Measurements from ENCODE around the gene UBXN2A. TPM values are rescaled to one million over a fixed set of nuclear protein-coding genes. Genes with fewer than 3 reads are reported as not detected.

UBXN2A gene, protein sequence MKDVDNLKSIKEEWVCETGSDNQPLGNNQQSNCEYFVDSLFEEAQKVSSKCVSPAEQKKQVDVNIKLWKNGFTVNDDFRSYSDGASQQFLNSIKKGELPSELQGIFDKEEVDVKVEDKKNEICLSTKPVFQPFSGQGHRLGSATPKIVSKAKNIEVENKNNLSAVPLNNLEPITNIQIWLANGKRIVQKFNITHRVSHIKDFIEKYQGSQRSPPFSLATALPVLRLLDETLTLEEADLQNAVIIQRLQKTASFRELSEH
- total RNA-seq = 7.4 and 9.5 TPM in 2 replicates

DNA sequence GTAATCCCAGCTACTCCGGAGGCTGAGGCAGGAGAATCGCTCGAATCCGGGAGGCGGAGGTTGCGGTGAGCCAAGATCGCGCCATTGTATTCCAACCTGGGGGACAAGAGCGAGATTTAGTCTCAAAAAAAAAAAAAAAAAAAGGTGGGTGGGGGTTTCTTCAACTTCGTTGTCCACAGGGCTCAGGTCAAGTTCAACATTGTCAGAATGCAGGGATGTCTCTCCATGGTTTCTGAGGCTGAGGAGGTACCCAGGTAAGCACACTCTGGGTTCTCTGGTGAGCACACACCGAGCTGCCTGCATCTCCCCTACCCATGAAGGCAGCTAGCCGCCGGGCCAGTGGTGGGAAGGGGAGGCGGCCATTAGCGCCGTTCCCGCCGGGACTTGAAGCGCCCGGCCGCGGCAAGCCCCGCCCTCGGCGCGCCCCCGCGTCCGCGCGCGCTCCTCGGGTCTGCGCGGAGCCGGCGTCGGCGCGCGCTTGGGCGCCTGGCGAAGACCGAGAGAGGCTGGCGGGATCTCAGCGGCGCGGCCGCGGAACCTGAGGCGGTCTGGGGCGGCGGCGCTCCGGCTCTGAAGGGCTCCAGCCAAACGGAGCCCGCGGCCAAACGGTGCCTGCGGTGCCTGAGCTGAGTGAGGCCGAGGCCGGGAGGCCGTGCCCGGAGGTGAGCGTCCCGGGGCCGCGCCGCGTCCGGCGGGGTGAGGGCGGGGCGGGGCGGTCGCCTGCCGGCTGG is at the start of gene UBXN2A:
Gene UBXN2A, plus strand, starts transcription at position 477 of the 731 bp plus-strand sequence. CDS start 17,852 bp downstream, outside the sequence.
- peak; percentile 83 to 88 for DNase-seq (ENCODE audit: low read depth in 2 of 2)

DNA sequence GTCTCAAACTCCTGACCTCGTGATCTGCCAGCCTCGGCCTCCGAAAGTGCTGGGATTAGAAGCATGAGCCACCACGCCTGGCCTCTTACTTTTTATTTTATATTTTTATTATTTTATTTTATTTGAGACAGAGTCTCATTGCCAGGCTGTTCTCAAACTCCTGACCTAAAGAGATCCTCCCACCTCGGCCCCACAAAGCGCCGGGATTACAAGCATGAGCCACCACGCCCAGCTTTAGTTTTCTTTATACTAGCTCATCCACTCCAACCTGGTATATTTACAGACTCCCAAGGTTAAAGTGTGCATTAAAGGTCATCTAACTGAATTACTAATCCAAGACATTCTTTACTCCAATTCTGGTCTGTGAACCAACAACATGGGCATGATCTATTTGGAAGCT is 40.1 kb upstream of the UBXN2A start:
- no peak for DNase-seq (ENCODE audit: low read depth in 2 of 2)

DNA sequence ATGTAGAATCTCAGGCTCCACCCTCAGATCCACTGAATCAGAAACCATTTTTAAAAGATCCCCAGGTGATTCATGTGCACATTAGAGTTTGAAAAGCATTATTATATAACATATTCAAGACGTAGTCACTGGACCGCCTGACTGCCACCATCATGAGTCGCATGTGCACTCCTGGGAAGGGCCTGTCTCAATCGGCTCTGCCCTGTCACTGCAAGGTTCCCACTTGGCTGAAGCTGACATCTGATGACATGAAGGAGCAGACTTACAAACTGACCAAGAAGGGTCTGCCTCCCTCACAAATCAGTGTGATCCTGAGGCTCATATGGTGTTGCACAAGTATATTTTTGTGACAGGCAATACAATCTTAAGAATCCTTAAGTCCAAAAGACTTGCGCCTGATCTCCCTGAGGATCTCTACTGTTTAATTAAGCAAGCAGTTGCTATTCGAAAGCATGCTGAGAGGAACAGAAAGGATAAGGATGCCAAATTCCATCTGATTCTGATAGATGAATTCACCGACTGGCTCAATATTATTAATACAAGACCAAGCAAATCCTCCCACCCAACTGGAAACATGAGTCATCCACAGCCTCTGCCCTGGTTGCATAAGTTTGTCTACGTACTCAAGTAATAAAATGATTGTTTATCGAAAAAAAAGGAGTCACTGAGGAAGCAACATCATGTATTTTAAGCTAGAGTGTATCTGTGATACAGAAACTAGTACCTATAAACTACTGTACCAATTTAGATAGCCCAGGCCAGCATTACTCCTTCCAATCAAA is 39.5 kb upstream of the UBXN2A start:
- peak; percentile 68 to 85 for DNase-seq (ENCODE audit: low read depth in 2 of 2)

DNA sequence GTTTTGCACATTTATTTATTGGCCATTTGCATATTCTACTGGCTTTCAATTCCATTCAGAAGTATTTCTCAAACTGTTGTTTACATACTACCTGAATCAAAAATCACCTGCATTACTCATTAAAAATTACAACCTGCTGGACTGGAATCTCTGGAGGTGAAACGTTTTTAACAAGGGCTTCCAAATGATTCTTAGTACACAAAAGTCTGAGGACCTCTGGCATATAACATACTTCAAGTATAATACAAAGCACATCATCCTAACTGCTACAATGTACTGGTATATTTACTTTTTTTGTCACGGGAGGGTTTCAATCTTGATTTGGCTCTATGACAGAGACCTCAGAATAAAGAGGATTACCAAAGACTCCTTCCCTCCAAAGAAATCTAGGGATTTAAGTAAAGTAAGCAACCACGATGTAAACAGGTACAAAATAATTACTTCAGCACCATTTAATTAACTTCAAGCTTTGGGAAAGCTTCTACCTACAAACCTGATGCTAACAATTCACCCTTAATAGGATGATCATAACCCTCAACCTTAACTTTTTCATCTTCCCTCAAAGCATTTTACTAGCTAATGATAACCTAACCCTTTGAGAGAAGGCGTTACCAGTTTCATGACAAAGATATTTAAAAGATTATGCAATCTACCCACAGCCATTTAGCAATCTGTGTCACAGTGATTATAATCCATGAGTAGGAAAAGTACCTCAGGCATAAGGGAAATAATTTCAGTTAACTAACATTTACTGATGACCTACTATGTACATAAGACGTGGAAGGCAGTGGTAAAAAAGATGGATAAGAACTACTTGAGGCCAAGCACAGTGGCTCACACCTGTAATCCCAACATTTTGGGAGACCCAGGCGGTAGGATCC is 38.1 kb upstream of the UBXN2A start:
- no peak for DNase-seq (ENCODE audit: low read depth in 2 of 2)

DNA sequence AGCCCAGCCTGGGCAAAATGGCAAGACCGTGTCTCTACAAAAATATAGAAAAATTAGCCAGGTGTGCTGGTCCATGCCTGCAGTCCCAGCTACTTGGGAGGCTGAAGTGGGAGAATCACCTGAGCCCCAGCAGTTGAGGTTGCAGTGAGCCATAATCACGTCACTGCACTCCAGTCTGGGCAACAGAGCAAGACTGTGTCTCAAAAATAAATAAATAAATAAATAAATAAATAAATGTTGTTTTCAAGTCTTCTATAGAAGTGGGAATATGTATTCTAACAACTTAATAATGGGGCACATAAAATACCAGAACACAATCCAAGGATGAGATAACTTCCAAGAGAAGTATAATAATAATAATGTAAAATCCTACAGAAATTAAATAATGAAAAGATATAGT is 37.2 kb upstream of the UBXN2A start:
- DNase-seq (ENCODE audit: low read depth in 2 of 2) = no peak

DNA sequence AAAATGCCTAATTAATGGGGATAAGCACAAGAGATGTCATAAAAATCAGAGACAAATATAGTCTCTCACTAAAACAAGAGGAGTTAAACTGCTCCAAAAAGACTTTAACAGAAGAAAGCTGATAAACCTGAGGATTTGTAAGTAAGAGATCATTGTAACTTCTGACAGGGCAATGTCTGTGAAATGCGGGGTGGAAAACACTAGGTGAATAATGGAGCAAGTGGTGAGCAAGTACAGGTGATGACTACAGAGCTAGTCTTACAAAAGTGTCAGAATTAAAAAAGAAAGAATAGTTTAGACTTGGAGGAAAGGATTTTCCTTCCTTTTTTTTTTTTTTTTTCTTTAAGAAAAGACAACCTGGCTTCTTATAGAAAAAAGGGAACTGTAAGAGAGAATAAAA is 36.0 kb upstream of the UBXN2A start:
- no peak for DNase-seq (ENCODE audit: low read depth in 2 of 2)

DNA sequence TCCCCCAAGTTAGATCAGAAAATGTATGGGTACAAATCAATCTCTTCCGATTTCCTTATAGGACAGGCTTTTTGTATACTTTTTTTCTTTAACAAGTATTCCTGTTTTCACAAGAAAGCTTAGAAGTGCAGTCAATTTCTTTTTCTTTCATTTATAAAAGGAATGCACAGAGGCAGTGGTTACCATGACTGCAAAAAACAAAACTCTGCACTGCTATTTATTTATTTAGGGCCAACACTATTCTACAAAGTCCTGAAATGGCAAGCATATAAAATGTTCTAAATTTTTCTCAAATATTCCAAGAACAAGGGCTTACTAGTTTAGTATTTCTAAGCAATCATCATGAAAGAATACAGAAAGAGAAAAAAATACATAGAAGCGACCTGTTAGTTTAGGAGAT is 35.6 kb upstream of the UBXN2A start:
- DNase-seq (ENCODE audit: low read depth in 2 of 2) = peak; percentile 45 to 48

DNA sequence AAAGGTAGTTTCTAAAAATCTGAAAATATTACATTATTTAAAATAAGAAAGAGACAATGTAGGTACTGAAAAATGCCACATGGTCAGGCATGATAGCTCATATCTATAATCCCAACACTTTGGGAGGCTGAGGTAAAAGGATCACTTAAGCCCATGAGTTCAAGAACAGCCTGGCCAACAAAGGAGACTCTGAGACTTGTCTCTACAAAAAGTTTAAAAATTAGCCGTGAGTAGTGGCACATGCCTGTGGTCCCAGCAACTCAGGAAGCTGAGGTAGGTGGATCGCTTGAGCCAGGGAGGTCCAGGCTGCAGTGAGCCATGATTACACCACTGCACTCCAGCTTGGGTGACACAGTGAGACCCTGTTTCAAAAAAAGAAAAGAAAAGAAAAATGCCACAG is 35.1 kb upstream of the UBXN2A start:
- DNase-seq (ENCODE audit: low read depth in 2 of 2) = peak in 1 of 2 donors; percentile 20

DNA sequence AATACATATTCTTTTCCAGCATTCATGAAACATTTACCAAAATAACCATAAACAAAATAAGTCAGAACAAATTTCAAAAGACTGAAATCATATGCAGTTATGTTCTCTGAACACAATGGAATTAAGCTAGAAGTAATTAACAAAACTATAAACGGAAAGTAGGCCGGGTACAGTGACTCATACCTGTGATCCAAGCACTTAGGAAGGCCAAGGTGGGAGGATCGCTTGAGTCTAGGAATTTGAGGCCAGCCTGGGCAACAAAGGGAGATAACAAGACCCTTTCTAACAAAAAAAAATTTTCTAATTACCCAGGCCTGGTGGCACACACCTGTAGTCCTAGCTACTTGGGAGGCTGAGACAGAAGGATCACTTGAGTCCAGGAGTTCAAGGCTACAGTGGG is 28.2 kb upstream of the UBXN2A start:
- DNase-seq (ENCODE audit: low read depth in 2 of 2) = peak in 1 of 2 donors; percentile 32

DNA sequence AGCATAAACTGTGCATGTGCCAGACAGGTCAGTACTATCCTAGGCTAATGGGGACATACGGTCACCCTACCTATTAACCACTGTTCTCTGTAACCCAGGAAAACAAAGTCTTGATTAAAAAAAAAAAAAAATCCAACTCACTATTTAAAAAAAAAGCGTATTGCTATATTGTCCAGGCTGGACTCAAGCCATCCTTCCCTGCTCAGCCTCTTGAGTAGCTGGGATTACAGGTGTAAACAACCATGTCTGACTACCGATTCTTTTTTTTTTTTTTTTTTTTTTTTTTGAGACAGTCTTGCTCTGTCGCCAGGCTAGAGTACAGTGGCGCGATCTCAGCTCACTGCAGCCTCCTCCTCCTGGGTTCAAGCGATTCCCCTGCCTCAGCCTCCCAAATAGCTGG is 24.9 kb upstream of the UBXN2A start:
- no peak for DNase-seq (ENCODE audit: low read depth in 2 of 2)

DNA sequence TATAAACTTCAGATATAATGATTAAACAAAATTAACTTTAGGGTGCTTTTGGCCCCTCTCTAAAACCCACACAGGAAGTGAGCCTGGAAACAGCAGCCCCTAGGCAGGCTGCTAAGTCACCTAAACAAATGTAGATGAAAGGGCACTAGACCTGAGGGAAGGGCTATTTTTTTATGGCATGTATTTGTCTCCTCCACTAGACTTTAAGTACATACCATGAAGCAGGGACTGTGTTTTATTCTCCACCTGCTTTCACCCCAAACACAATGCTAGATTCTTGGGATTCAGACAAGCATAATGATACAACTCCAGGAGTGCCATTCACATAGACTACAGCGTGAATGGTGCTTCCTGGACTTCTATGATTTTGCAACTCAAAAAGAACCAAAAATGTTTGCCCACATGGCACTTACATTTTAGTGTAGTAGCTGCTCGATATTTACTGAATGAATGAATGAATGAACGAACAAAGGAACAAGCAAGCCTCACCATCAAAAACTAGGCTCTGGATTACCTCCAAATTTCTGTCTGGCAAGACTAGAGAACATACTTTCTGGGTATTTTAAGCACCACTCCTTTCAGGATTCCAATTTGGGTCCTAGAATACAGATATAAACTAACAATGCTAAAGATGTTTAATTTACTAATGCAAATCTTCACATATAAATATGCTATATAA is 23.4 kb upstream of the UBXN2A start:
- no peak for DNase-seq (ENCODE audit: low read depth in 2 of 2)

DNA sequence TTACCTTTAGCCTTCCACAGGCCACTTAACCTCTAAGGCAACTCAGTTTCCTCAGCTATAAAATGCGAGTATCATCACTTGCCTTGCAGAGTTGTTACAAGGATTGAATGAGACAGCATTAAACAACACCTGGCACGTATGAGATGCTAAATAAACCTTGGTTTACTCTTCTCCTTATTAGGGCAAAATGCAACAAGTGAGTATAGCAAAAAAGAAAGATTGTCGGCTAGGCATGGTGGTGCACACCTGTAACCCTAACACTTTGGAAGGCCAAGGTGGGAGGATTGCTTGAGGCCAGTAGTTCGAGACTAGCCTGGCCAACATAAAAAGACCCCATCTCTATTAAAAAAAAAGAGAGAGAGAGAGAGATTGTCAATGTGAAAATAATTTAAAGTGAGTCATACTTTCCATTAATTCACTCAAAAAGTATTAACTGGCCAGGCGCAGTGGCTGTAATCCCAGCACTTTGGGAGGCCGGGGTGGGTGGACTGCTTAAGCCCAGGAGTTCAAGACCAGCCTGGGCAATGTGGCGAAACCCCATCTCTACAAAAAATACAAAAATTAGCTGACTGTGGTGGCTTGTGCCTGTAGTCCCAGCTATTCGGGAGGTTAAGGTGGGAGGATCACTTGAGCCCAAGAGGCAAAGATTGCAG is 21.3 kb upstream of the UBXN2A start:
- DNase-seq (ENCODE audit: low read depth in 2 of 2) = peak in 1 of 2 donors; percentile 24

DNA sequence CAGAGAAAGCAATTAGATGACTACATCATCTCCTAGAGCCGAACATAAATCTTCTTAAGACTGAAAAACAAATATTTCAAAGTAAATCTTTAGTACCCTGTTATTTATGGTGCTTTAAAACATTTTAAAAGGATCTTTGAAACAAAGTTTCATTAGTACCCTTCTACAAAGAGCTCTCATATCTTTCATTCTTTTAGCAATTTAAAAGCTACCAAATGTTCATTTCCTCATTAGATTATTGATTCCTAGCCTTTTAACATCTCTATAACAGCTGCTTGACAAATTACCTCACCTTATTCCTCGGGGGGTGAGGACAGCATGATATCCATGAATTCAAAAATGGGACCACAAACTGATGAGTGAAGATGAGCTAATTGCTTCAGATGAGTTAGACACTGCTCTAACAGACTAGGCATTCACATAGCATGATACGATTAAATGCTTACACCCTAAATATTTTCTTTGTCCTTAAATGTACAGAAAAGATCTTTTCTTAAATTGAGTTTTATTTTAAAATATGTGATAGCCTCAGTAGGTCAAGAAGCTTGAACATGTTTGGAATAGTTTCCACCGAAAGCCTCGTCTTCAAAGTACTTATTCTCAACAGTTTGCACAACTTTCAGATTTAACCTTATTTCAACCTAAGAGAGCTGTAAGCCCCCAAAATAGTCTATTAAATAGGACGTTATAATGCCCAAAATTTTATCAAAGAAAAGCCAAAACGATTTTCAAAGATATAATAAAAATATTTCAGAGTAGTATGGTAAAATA is 15.5 kb upstream of the UBXN2A start:
- DNase-seq (ENCODE audit: low read depth in 2 of 2) = no peak

DNA sequence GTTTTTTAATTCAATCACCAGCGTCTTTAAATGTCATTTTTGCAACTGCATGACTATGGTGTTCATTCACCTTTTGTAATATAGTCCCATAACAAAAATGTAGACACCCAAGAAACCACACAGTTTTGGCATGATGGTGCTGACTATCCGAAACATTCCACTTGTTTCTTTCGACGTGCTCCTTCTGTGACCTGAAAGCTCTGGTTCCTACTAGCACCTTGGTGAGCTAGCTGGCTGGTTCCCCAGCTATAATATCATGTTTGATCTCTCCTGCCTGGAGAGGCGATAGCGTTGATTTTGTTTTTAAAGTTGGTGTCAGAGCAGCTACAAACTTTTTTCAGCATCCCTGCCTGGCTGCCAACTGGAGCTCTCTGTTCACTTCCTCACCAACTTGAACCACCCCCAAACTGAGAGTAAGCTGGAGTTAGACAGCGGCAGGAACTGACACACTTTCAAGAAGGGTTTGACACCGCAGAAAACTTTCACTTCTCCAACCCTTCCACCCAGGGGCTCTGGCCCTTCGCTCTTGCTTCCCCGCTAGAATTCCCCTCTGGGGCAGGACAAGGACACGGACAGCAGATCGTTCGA is 14.5 kb upstream of the UBXN2A start:
- DNase-seq (ENCODE audit: low read depth in 2 of 2) = peak; percentile 54 to 83

DNA sequence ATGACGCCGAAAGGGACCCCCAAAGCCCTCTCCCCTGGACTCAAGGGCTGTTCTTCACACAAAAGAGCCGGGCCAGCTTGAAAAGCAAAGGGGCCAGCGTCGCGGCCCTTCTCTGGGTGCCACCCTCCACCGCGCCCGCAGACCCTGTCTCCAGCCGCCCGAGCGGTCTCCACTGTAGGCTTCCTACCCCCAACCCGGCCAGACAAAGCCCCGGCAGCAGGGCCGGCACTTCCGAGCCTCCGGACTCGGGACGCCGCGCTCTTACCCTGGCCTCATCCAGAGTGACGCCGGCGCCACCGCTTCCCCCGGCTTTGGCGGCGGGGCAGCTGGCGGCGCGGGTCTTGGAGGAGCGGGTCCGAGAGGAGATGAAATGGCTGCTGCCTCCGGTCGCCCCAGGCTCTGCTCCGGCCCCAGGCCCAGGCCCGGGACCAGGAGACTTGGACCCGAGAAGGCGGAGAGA is 13.9 kb upstream of the UBXN2A start:
- peak; percentile 44 to 56 for DNase-seq (ENCODE audit: low read depth in 2 of 2)

DNA sequence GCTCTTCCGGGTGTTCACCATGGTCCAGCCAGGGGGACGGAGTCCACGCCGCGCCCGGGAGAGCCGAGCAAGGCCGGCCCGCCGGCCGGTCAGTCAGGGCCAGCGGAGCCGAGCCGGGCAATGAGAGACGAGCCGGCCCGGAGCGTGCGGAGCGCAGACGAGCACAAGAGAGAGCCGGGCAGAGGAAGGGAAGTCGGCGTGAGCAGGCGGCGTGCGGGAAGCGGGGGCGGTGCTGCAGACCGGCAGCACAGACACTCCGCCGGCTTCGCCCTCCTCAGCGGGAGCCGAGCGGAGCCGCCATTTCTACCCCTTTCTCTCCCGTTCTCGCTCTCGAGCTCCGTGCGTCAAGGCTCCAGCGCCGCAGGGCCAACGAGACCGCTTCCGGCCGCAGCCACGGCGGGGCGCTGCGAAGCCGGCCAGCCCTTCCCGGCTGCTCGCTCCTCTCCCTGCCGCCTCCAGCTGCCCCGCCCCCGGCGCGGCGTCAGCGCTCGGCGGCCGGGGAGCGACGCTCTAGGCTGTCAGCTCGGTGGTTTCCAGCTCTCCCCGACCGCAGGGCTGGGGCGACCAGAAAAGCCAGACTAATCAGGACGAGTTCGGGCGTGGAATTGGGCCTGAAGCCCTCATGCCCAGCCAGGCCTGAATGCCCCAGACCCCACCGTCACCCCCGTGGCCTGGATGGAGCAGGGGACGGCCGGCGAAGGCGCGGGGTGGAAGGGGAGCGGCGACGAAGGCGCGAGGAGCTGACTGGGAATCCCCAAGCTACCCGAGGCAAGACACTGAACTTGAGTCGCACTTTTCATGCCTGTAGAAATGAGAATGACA is 13.3 kb upstream of the UBXN2A start, which contains the start of gene ATAD2B:
Gene ATAD2B, minus strand, starts transcription at position 374 of the 822 bp plus-strand sequence. Its CDS starts 353 bp downstream, at position 21.
- peak; percentile 96 to 97 for DNase-seq (ENCODE audit: low read depth in 2 of 2)

DNA sequence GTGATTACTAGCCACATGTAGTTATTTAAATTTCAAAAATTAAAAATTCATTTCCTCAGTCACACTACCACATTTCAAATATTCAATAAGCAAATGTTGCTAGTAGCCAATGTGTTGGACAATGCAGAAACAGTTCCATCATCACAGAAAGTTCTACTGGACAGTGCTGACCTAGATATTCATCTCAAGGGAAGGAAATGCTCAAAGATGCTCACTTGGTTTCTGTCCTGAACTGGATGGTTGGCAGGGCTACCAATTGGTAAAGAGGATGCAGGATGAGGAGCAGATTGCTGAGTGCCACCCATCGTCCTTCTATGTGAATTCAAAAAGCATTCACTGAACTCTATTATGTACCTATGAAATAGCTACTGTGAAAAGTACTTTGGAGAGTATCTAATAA is 6.0 kb upstream of the UBXN2A start:
- DNase-seq (ENCODE audit: low read depth in 2 of 2) = no peak
